ENCODE data around the gene CRYBG2. TPM values are rescaled to one million over a fixed set of nuclear protein-coding genes. Genes with fewer than 3 reads are reported as not detected.

CRYBG2 gene
- total RNA-seq, 2 experiments from 2014 or later: 2.8 to 2.9 TPM

GRCh38 chr1:26292735-26293134, 61.2 kb downstream of the CRYBG2 start:
- POLR2A ChIA-PET: interaction anchor here (0.6 kb wide), 1 partner anchor 29 kb away, joined by 4 read pairs; no protein-coding TSS in a partner anchor

DNA sequence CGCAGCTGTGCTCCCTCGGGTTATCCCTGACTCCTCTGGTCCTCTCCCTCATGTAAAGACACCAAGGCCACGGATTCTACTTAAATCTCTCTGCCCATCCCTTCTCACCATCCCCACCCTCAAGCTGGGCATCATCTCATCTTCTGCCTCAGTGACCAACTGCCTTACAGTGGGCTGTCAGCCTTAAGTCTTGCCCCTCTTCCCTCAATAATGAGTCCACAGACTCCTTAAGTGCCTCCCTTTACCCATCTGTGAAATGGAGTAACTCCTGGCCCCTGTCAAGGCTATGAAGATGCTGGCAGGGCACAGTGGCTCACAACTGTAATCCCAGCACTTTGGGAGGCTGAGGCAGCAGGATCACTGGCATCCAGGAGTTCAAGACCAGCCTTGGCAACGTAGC, 62.0 kb downstream of the CRYBG2 start:
- CTCF ChIA-PET: interaction anchor here (1.6 kb wide), 1 partner anchor 25 kb away, joined by 6 read pairs; no protein-coding TSS in a partner anchor

More at GRCh38 chr1:26292735-26293134, 61.2 kb downstream of the CRYBG2 start:
- CTCF ChIA-PET: interaction anchor here (0.6 to 1.6 kb wide), 2 partner anchors 24 to 427 kb away, joined by 3 to 6 read pairs; no protein-coding TSS in a partner anchor

DNA sequence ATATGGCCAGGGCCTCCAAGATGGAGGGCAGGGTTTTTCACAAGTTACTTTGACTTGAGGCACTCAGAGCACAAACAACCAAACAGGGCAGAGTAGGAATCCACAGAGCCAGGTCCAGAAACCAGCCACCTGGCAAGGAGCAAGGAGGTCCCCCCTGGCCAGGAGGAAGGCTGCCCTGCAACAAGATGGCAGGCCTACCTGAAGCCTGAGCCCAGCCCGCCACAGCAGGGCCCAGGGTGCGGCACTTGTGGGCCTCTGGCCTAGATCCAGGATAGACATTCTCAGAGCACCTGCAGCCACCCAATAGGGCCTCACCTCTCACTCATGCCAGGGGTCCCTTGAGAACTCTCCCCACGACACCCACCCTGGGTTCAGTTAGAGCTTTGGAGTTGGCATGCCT, 62.5 kb downstream of the CRYBG2 start:
- ChIA-PET CTCF (interaction anchor here (1.0 to 9.0 kb wide), 3 partner anchors 10 to 57 kb away, joined by 3 to 141 read pairs (median 5); partner anchors contain the start of gene CD52), POLR2A (interaction anchor here (1.5 kb wide), 1 partner anchor 11 kb away, joined by 3 read pairs; no protein-coding TSS in a partner anchor)

More for the DNA sequence above, 62.0 kb downstream of the CRYBG2 start:
- POLR2A ChIA-PET: no interaction called here

DNA sequence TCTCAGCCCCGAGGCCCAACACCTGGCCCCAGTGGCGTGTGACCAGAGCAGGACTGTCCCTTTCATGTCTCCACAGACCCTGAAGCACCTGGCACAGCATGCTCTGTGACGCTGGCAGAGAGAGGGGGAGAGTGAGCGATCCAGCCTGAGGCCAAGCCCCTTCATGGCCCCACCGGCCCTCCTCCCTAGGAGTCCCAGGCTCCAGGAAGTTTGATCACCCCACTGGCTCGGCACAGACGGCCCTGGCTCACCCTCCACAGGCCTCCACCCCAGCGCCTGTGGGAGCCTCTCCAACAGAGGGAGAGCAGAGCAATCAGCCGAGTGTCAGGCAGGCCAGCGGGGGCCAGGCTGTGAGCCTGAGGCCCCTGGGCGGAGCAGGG, 63.1 kb downstream of the CRYBG2 start:
- CTCF ChIA-PET: interaction anchor here (0.8 to 9.0 kb wide), 5 partner anchors 10 to 56 kb away, joined by 3 to 141 read pairs (median 5); partner anchors contain the start of gene CD52
- POLR2A ChIA-PET: interaction anchor here (1.2 to 1.5 kb wide), 2 partner anchors 11 to 27 kb away, joined by 3 to 5 read pairs; partner anchors contain the start of gene CD52

DNA sequence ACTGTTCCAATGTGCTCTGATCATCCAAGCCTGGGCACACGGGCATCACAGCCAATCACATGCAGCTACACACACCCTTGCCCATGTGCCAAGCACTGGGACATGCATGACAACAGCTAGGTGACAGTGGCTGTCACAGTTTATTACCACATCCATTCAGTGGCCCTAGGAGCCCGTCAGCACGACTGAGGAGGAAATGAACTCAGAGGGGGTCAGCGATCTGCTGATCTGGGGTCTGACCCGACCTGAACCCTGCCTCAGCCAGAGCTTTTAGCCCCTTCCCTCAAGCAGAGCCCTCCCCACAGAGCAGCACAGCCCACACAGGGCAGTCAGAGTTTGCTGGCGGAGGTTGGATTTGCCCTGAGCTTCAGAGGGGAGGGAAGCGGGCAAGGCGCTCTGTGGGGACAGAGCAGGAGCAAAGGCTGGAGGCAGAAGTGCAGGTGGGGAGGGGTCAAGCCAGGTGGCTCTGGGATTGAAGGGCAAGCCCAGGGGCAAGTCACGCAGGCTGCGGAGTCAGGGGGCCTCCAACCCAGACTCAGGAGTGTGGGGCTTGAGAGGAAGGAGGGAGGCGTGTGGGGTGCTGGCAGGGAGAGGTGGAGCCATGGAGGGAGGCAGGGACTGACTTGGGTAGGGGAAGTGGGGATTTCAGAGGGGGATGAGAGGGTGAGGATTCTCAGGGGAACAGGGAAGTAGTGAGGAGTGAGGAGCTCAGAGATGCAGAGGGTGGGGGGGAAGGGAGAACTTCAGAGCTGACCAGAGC, 63.6 kb downstream of the CRYBG2 start:
- ChIA-PET CTCF (interaction anchor here (0.8 to 9.0 kb wide), 7 partner anchors 11 to 88 kb away, joined by 3 to 141 read pairs (median 7); partner anchors contain the start of genes CD52 and SH3BGRL3), POLR2A (interaction anchor here (1.2 to 2.4 kb wide), 3 partner anchors 10 to 28 kb away, joined by 3 to 17 read pairs (median 5); partner anchors contain the start of genes CD52 and SH3BGRL3)

DNA sequence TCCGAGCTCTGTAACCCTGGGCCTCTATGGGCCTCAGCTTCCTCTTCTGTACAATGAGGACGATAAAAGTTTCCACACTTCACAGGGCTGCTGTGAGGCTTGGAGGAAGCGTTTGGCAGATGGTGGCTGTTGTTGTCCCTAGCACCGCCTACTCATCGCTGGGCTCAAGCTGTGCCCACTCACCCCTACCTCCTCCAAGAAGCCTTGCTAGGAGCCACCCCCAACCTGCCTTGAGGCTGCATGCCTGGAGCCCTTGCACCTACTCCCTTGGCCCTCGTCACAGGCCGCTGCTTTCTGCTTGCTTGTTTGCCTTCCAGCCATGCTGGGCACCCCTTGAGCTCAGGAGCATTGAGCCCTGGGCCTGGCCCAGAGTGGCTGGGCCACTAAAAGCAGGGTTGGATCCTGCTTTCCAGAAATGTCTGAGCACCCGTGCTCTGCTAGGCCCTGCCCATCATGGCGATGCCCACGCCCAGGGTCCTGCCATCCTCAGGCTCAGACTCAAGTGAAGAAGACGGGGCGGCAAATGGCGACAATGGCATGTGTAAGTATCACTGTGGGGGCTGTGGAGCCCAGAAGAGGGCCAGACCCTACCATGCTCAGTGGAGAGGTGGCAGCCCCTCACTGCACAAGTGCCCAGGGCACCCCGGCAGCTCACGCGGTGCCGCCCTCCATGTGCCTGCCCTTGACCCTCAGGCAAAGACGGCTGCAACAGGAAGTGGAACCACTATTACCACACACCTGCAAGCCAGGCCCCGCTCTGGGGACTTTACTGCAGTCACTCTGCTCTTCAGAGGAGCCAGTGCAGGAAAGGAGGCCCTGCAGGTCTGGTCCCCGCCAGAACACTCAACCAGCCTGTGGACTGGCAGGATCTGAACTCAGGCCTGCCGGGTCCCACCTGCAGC, 64.5 kb downstream of the CRYBG2 start:
- POLR2A ChIA-PET: interaction anchor here (0.5 to 5.8 kb wide), 6 partner anchors 9 to 33 kb away, joined by 4 to 57 read pairs (median 10); partner anchors contain the start of genes CD52, SH3BGRL3 and UBXN11
- CTCF ChIA-PET: interaction anchor here (0.6 to 9.0 kb wide), 17 partner anchors 9 to 211 kb away, joined by 3 to 141 read pairs (median 6); partner anchors contain the start of genes CD52, CEP85, SH3BGRL3 and ZNF593

GRCh38 chr1:26288311-26288941, 65.5 kb downstream of the CRYBG2 start:
- CTCF ChIA-PET: interaction anchor here (0.8 to 9.0 kb wide), 16 partner anchors 9 to 212 kb away, joined by 3 to 141 read pairs (median 6); partner anchors contain the start of genes CD52, CEP85, SH3BGRL3 and ZNF593
- POLR2A ChIA-PET: interaction anchor here (0.6 to 5.8 kb wide), 6 partner anchors 8 to 434 kb away, joined by 3 to 57 read pairs (median 10); partner anchors contain the start of genes CD52, SH3BGRL3 and UBXN11

DNA sequence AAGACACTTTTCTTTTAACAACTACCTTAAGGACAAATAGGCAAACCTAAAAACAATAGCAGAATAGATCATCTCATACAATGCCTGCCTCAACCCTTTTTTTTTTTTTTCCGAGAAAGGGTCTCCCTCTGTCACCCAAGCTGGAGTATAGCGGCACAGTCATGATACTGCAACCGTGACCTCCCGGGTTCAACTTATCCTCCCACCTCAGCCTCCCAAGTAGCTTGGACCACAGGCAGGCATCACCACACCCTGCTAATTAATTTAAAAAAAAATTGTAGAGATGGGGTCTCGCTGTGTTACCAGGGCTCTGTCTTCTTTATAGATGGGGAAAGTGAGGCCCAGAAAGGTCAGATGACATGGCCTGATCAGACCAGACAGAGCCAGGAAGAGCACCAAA, 66.1 kb downstream of the CRYBG2 start:
- ChIA-PET POLR2A (interaction anchor here (1.0 to 5.8 kb wide), 4 partner anchors 8 to 390 kb away, joined by 3 to 57 read pairs (median 18); partner anchors contain the start of genes CD52, SH3BGRL3 and UBXN11), CTCF (interaction anchor here (0.8 to 9.0 kb wide), 11 partner anchors 8 to 161 kb away, joined by 3 to 141 read pairs (median 8); partner anchors contain the start of genes CD52, CEP85 and SH3BGRL3)

GRCh38 chr1:26287033-26287711, 66.8 kb downstream of the CRYBG2 start:
- POLR2A ChIA-PET: interaction anchor here (0.6 to 5.8 kb wide), 2 partner anchors 32 to 457 kb away, joined by 3 to 57 read pairs; partner anchors contain the start of gene CD52
- CTCF ChIA-PET: interaction anchor here (0.8 to 9.0 kb wide), 5 partner anchors 8 to 53 kb away, joined by 3 to 141 read pairs (median 18); partner anchors contain the start of genes CD52, CEP85 and SH3BGRL3

GRCh38 chr1:26286064-26286416, 67.9 kb downstream of the CRYBG2 start:
- CTCF ChIA-PET: interaction anchor here (0.5 to 9.0 kb wide), 7 partner anchors 10 to 130 kb away, joined by 3 to 141 read pairs (median 7); partner anchors contain the start of genes CD52, CEP85 and UBXN11
- POLR2A ChIA-PET: interaction anchor here (5.8 kb wide), 1 partner anchor 33 kb away, joined by 57 read pairs; the partner anchor contains the start of gene CD52

DNA sequence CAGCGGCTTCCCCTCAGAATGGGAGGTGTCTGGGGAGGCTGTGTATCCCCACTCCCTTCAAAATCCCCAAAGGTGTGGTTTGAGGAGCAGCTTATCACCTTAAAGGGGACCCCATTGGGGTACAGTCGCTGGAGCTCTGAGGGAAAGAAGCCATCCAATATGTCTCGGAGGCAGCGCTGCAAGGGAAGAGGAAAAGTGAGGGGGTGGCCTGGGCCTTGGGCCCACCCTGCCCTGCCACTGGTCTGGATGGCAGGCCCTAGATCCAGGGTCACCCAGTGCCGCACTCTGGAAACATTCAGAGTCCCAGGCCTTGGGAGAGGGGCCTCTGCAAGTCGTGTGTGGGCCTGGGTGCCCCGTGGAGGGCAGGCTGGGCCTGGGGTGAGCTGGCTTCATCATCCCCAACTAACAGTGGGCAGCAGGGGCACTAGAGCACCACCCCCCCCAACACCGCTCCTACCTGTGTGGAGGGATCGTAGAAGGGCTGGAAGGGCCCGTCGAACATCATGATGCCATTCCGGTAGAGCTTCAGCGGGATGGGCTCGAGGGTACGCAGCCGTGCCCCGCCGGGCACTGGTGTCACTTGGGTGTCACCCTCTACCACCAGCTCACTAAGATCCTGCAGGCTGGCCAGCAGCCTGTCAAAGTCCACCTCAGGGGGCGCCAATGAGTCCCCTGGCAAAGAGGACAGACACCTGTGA, 68.4 kb downstream of the CRYBG2 start:
- CTCF ChIA-PET: interaction anchor here (1.0 to 9.0 kb wide), 13 partner anchors 9 to 132 kb away, joined by 3 to 141 read pairs (median 7); partner anchors contain the start of genes CD52, CEP85, UBXN11 and ZNF593
- POLR2A ChIA-PET: interaction anchor here (5.8 kb wide), 1 partner anchor 33 kb away, joined by 57 read pairs; the partner anchor contains the start of gene CD52

DNA sequence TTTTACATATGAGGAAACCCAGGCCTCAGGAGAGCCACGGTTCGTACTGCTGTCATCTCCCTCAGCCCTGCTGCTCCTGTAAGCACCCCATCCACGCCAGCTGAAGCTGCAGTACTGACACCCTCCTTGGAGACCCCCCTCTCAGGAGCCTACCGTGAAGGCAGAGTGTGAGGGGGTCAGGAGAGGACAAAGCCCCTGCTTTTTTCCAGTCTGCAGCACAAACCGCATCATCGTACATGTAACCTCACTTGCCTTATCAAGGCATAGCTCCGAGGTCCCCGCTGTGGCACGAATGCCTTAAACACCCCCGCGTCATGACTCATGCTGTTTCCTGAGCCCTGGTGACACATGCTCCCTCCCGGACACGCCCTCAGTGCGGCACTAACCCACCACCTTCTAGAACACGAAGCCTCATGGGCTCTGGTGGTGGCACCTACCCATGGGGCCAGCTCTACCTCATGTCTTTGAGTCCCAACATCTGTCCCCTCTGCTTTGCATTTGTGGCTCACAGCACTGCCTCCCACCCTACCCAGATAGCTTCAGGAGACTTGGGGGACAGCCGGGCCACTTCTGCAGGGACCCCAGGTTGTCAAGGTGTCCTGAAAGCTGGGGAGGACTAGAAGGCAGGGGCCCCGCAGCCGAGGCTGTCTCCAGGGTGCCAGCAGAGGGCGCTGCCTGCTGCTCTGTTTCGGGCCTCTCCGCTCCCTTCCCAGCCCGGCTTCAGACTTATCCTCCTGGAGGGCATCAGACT, 69.2 kb downstream of the CRYBG2 start:
- ChIA-PET POLR2A (interaction anchor here (0.6 to 5.8 kb wide), 4 partner anchors 8 to 1854 kb away, joined by 3 to 57 read pairs (median 4); partner anchors contain the start of gene CD52), CTCF (interaction anchor here (0.5 to 9.0 kb wide), 15 partner anchors 9 to 1085 kb away, joined by 3 to 141 read pairs (median 6); partner anchors contain the start of genes CD52, CEP85, UBXN11 and ZNF593)

DNA sequence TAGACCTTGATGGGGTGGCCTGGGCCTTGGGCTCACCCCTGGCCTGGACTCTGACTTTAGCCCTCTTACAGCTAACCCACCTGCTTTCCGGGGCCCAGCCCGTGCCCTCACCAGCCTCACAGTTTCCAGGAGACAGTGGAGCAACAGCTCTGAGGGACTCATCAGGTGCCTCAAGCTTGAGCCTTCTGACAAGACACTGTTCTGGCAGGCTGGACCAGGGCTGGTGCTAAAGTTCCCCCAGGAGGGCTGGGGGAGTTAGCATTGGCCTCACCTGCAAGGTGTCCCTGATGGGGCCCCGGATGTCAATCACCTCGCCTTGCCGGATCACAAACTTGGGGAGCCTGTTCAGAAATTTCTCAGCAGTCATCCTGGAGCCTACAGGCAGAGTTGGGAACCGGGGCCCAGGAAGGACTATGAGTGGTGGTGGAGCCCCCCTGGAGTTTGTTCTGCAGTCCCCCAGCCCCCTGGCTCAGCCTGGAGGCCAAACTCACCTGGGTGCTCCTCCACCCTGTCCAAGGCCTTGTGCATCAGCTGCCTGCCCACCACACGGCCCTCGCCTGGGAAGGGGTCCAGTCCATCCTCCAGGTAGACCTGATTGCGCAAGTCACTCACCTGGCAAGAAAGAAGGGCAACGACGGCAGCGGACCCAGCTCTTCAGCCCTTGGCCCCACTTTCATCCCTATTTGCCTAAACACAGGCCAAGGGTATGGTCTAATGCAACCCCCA, 69.9 kb downstream of the CRYBG2 start:
- POLR2A ChIA-PET: interaction anchor here (0.9 to 5.8 kb wide), 2 partner anchors 8 to 35 kb away, joined by 3 to 57 read pairs; partner anchors contain the start of gene CD52
- CTCF ChIA-PET: interaction anchor here (0.5 to 9.0 kb wide), 13 partner anchors 8 to 1086 kb away, joined by 3 to 141 read pairs (median 7); partner anchors contain the start of genes CD52, CEP85, UBXN11 and ZNF593

- POLR2A ChIA-PET: no interaction called here
- CTCF ChIA-PET: interaction anchor here (3.1 to 9.0 kb wide), 2 partner anchors 24 to 36 kb away, joined by 14 to 141 read pairs; partner anchors contain the start of genes CD52 and UBXN11
These were observed 70.6 kb downstream of the CRYBG2 start for GRCh38 chr1:26283279-26283853.

Data from activated CD8-positive, alpha-beta memory T cell treated with anti-CD3 and anti-CD28 coated beads for 36 hours (primary cell).